BJ (cell line): ENCODE measurements around the gene KRT36. TPM values are rescaled to one million over a fixed set of nuclear protein-coding genes. Genes with fewer than 3 reads are reported as not detected.

Source experiments
- CTCF ChIA-PET: fragments of 350-600 bp; formaldehyde crosslinking; extraction: SDS; loops from one replicate; lab custom pipeline; 2021; ENCODE audit warnings: antibody characterized with exemption, inconsistent platforms; lab: Yijun Ruan, JAX
- POLR2A ChIA-PET: fragments of 300-600 bp; sonication (Branson Sonifier 250); formaldehyde crosslinking; extraction: SDS; loops from one replicate; lab custom pipeline; 2021; ENCODE audit warnings: antibody characterized with exemption; lab: Charles Lee
- DNase-seq: peaks from one replicate; pipeline ENCODE4 v3.0.0-alpha.2; 2011; ENCODE audit warnings: low read depth
- H3K27me3 ChIP-seq: 2 replicates; pipeline ENCODE4 v1.6.0; 2011; ENCODE audit warnings: low read length; ENCODE audit not compliant: control insufficient read depth, insufficient read depth
- H3K36me3 ChIP-seq: 2 replicates; pipeline ENCODE4 v1.5.1; 2011; ENCODE audit warnings: low read length; ENCODE audit not compliant: control insufficient read depth, insufficient read depth
- H3K4me3 ChIP-seq: 2 replicates; pipeline ENCODE4 v1.5.1; 2011; ENCODE audit warnings: low read depth, mild to moderate bottlenecking, control low read depth, low read length
- polyA plus RNA-seq: library from polyadenylated mRNA; depleted of rRNA; stranded (reverse); fragments of >200 nt; gene quantifications from 2 replicates; pipeline ENCODE4 v1.2.3, GENCODE V29; 2011
- TF ChIP-seq, protein P1 (sequence below): IDR thresholded peaks from 2 replicates; pipeline ENCODE4 v1.5.1; 2011; ENCODE audit warnings: low read depth, mild to moderate bottlenecking, control low read depth, inconsistent platforms, low read length, moderate library complexity; ENCODE audit not compliant: insufficient read depth

The KRT36 gene
- polyA plus RNA-seq, 1 experiment: 0.04 TPM

- H3K36me3 ChIP-seq: peaks cover 3% of the 10 kb centered on the region
- POLR2A ChIA-PET: no interaction called here
- TF ChIP-seq, protein P1, sequence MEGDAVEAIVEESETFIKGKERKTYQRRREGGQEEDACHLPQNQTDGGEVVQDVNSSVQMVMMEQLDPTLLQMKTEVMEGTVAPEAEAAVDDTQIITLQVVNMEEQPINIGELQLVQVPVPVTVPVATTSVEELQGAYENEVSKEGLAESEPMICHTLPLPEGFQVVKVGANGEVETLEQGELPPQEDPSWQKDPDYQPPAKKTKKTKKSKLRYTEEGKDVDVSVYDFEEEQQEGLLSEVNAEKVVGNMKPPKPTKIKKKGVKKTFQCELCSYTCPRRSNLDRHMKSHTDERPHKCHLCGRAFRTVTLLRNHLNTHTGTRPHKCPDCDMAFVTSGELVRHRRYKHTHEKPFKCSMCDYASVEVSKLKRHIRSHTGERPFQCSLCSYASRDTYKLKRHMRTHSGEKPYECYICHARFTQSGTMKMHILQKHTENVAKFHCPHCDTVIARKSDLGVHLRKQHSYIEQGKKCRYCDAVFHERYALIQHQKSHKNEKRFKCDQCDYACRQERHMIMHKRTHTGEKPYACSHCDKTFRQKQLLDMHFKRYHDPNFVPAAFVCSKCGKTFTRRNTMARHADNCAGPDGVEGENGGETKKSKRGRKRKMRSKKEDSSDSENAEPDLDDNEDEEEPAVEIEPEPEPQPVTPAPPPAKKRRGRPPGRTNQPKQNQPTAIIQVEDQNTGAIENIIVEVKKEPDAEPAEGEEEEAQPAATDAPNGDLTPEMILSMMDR: no peak
- H3K27me3 ChIP-seq: no peaks in the 10 kb centered on the region
- CTCF ChIA-PET: interaction anchor here (1.4 to 1.9 kb wide), 2 partner anchors 36 to 143 kb away, joined by 3 to 6 read pairs; no protein-coding TSS in a partner anchor
- no peak overlapping the region for H3K4me3 ChIP-seq
- DNase-seq: no peak
Observed at GRCh38 chr17:41519501-41520224, 30.0 kb upstream of the KRT36 start.

DNA sequence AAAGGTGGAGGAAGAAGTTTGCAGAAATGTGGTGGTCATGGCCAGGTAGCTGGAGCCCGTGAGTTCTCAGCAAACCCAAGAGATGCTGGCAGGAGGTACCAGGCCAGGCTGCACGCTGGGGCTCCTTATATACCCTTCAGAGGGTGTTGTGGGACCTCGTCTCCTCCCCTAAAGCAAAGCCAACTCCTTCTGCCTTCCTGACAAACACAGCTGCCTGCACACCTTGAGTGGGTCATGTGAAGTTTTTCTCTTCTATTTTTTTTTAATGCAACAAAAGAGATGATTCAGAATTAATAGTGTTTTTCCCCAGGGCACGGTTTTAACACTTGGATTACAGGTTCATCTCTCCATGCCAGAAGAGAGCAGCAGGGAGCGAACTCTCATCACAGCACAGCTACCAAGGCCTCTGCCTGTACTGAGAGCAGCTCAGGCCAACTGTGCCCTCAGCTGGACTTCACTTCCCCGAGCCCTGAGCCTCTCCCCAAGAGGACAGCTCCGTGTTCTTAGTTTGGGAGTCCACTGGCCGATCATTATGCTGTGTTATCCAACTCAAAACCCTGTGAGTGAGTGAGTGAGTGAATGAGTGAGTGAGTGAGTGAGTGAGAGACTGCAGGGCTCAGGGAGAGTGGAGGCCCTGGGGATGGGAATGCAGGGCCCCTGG is 29.2 kb upstream of the KRT36 start, which contains the start of gene KRT15:
Gene KRT15 (minus strand): TSS at position 102 of the 661 bp plus-strand sequence. CDS start 63 bp downstream, at position 39.
- DNase-seq: no peak
- POLR2A ChIA-PET: interaction anchor here (0.6 kb wide), 1 partner anchor 11 kb away, joined by 4 read pairs; no protein-coding TSS in a partner anchor
- CTCF ChIA-PET: interaction anchor here (1.9 kb wide), 1 partner anchor 144 kb away, joined by 6 read pairs; no protein-coding TSS in a partner anchor
- TF ChIP-seq, protein P1: peak; percentile 24; the same call in 1 of the 2 replicates
- Histone ChIP-seq H3K4me3 (no peak within 1 kb of the TSS), H3K27me3 (no peaks in the 10 kb centered on the region), H3K36me3 (peaks cover under 1% of the 10 kb centered on the region; the same call in 1 of the 2 replicates)

DNA sequence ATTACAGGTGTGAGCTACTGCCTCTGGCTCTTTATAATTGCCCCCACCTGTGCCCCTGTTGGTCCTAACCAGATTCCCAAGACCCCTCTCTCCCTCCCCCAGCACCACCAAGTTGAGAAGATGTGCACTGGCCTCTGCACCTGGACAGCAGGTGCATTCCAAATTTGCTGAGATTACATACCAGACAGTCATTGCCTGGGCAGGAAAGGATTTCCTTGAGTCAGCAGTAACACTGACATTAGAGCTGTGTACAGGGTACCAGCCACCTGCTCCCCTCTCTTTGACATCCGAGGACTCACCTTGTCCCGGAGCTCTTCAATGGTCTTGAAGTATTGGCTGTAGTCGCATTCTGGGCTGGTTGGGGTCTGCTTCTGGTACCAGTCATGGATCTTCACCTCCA is 28.3 kb upstream of the KRT36 start:
- no peaks in the 10 kb centered on the region for H3K27me3 ChIP-seq
- no peak overlapping the region for H3K4me3 ChIP-seq
- DNase-seq: no peak
- ChIA-PET CTCF (interaction anchor here (1.1 kb wide), 1 partner anchor 130 kb away, joined by 4 read pairs; no protein-coding TSS in a partner anchor), POLR2A (no interaction called here)
- TF ChIP-seq, protein P1: no peak
- no peaks in the 10 kb centered on the region for H3K36me3 ChIP-seq

DNA sequence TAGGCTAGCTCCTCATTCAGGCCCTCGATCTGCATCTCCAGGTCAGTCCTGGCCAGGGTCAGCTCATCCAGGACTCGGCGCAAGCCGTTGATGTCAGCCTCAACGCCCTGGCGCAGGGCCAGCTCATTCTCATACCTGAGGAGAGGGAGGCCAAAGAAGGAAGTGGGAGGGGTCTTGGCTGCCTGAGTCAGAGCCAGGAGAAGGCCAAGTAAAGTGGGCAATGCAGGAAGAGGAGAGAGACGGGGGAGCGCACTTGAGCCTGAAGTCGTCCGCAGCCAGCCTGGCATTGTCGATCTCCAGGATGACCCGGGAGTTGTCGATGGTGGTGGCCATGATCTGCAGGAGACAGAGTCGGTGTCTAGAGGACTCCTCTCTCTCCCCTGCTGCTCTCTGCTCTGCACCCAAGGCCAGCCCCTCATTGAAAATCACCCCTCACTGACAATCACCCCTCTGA is 27.1 kb upstream of the KRT36 start:
- ChIA-PET POLR2A (no interaction called here), CTCF (interaction anchor here (1.1 to 2.9 kb wide), 2 partner anchors 21 to 131 kb away, joined by 4 to 8 read pairs; no protein-coding TSS in a partner anchor)
- no peak overlapping the region for H3K4me3 ChIP-seq
- H3K36me3 ChIP-seq: no peaks in the 10 kb centered on the region
- no peaks in the 10 kb centered on the region for H3K27me3 ChIP-seq
- DNase-seq: no peak
- TF ChIP-seq, protein P1: no peak
